CD4-positive, alpha-beta T cell (primary cell): ENCODE data around the gene TBX19. TPM values are rescaled to one million over a fixed set of nuclear protein-coding genes. Genes with fewer than 3 reads are reported as not detected.
A peak's percentile ranks its signal among the peaks of the same experiment; 100 is the strongest.

ENCODE experiments used
- ATAC-seq: fragments of 200-7000 bp; cut with Tn5 transposase; one replicate; pipeline ENCODE4 v1.10.0; 2022; ENCODE audit warnings: mild to moderate bottlenecking; ENCODE audit not compliant: poor library complexity
- CTCF ChIA-PET: fragments of 350-600 bp; sonication (Branson Sonifier 250); formaldehyde crosslinking; loops from one replicate; lab custom pipeline; 2021; ENCODE audit warnings: antibody characterized with exemption, inconsistent platforms; lab: Charles Lee
- POLR2A ChIA-PET: fragments of 350-600 bp; sonication (Branson Sonifier 250); formaldehyde crosslinking; loops from one replicate; lab custom pipeline; 2021; ENCODE audit warnings: antibody characterized with exemption, inconsistent platforms; lab: Charles Lee
- DNase-seq, 14 experiments: peaks; one replicate each; pipeline ENCODE4 v3.0.0-alpha.2; 2013 to 2020; ENCODE audit warnings: mixed read lengths in 2 of 14
- H3K27ac ChIP-seq, 2 donors: one replicate each; pipeline versions ENCODE4 v1.5.1 to v1.7.0; 2013; ENCODE audit warnings: low read length in 2 of 2, low read depth in 1 of 2, mild to moderate bottlenecking in 1 of 2
- H3K27me3 ChIP-seq, 2 experiments: 1 replicate in 1 of 2; 2 replicates in 1 of 2; pipeline versions ENCODE4 v1.6.1 to v1.7.0; 2013; ENCODE audit warnings: low read length in 2 of 2, control low read depth in 1 of 2, mild to moderate bottlenecking in 1 of 2, moderate library complexity in 1 of 2; ENCODE audit not compliant: insufficient read depth in 2 of 2, control insufficient read depth in 1 of 2
- H3K36me3 ChIP-seq: one replicate; pipeline ENCODE4 v1.6.1; 2013; ENCODE audit warnings: low read length, control low read depth; ENCODE audit not compliant: insufficient read depth
- H3K4me1 ChIP-seq: one replicate; pipeline ENCODE4 v1.6.1; 2013; ENCODE audit warnings: low read length, control low read depth; ENCODE audit not compliant: insufficient read depth
- H3K4me3 ChIP-seq: one replicate; pipeline ENCODE4 v1.5.1; 2013; ENCODE audit warnings: mild to moderate bottlenecking, low read length, moderate library complexity
- H3K9me3 ChIP-seq, 2 experiments: 1 replicate in 1 of 2; 2 replicates in 1 of 2; pipeline versions ENCODE4 v1.6.1 to v1.7.0; 2013; ENCODE audit warnings: low read length in 2 of 2, mild to moderate bottlenecking in 2 of 2, control low read depth in 1 of 2, moderate library complexity in 1 of 2; ENCODE audit not compliant: control insufficient read depth in 1 of 2, insufficient read depth in 1 of 2
- H3K27ac Mint-ChIP-seq: one replicate; pipeline ENCODE4 v1.8.0; 2020; ENCODE audit warnings: mixed read lengths
- H3K27me3 Mint-ChIP-seq: one replicate; pipeline ENCODE4 v1.8.0; 2021; ENCODE audit warnings: mixed read lengths
- H3K36me3 Mint-ChIP-seq: one replicate; pipeline ENCODE4 v1.8.0; 2021; ENCODE audit warnings: low read depth, mixed read lengths
- H3K4me1 Mint-ChIP-seq: one replicate; pipeline ENCODE4 v1.8.0; 2021; ENCODE audit warnings: low read depth, mixed read lengths
- H3K4me3 Mint-ChIP-seq: one replicate; pipeline ENCODE4 v1.8.0; 2020; ENCODE audit warnings: mild to moderate bottlenecking, mixed read lengths
- H3K9me3 Mint-ChIP-seq: one replicate; pipeline ENCODE4 v1.8.0; 2020; ENCODE audit warnings: mixed read lengths
- CTCF ChIP-seq: fragments of 200-600 bp; IDR thresholded peaks from one replicate; pipeline ENCODE4 v1.8.0; 2022; ENCODE audit warnings: antibody characterized with exemption, mild to moderate bottlenecking
- intact Hi-C, 2 experiments: fragments of 100-400 bp; cut with DNase I in 1 of 2; cut with micrococcal nuclease in 1 of 2; formaldehyde crosslinking; loops; one replicate each; pipeline versions ENCODE4 v1.15.1 to v1.9.0; 2023 to 2025; cut with DNase I, micrococcal nuclease
- total RNA-seq, 174 experiments: library from RNA in 2 of 174; stranded (reverse) in 2 of 174; gene quantifications; one replicate each; pipeline ENCODE4 v1.2.3 and lab custom pipeline; 2021 to 2026

Gene TBX19
- total RNA-seq, 2 experiments from 2014 or later, result 1.6 to 1.8 TPM

GRCh38 chr1:168285971-168286927 lies 5.6 kb downstream of the TBX19 start:
- H3K4me3 ChIP-seq, result no peak overlapping the region
- H3K27ac ChIP-seq, result no peak overlapping the region
- ATAC-seq (no peak), DNase-seq (no peak)
- no peaks in the 10 kb centered on the region for H3K27me3 ChIP-seq
- peaks cover 2% of the 10 kb centered on the region for H3K36me3 ChIP-seq
- no peaks in the 10 kb centered on the region for H3K9me3 ChIP-seq
- Mint-ChIP-seq H3K36me3 (no peaks in the 10 kb centered on the region), H3K9me3 (no peaks in the 10 kb centered on the region), H3K27ac (no peak overlapping the region), H3K4me1 (peaks cover 21% of the 10 kb centered on the region), H3K27me3 (no peaks in the 10 kb centered on the region), H3K4me3 (no peak overlapping the region)
- no peaks in the 10 kb centered on the region for H3K4me1 ChIP-seq
- TF ChIP-seq CTCF, result no peak
- intact Hi-C loops, result no loop called here
- CTCF ChIA-PET, result no interaction called here
- POLR2A ChIA-PET, result no interaction called here

GRCh38 chr1:168287237-168287664 lies 6.6 kb downstream of the TBX19 start:
- no peaks in the 10 kb centered on the region for H3K9me3 ChIP-seq
- H3K27ac ChIP-seq, result no peak overlapping the region
- ATAC-seq (no peak), DNase-seq (peak in 1 of 14 experiments; percentile 16)
- ChIA-PET POLR2A (no interaction called here), CTCF (no interaction called here)
- H3K27me3 Mint-ChIP-seq, result no peaks in the 10 kb centered on the region
- no peaks in the 10 kb centered on the region for H3K36me3 ChIP-seq
- no peaks in the 10 kb centered on the region for H3K4me1 ChIP-seq
- peaks cover 4% of the 10 kb centered on the region for H3K36me3 Mint-ChIP-seq
- no peaks in the 10 kb centered on the region for H3K9me3 Mint-ChIP-seq
- no peaks in the 10 kb centered on the region for H3K27me3 ChIP-seq
- H3K4me3 ChIP-seq, result no peak overlapping the region
- no peak overlapping the region for H3K27ac Mint-ChIP-seq
- H3K4me1 Mint-ChIP-seq, result peaks cover 21% of the 10 kb centered on the region
- intact Hi-C loops, result no loop called here
- no peak for TF ChIP-seq CTCF
- H3K4me3 Mint-ChIP-seq, result no peak overlapping the region

- ChIA-PET CTCF (no interaction called here), POLR2A (no interaction called here)
- Histone ChIP-seq H3K4me1 (no peaks in the 10 kb centered on the region), H3K9me3 (no peaks in the 10 kb centered on the region), H3K4me3 (no peak overlapping the region), H3K27ac (no peak overlapping the region), H3K27me3 (no peaks in the 10 kb centered on the region), H3K36me3 (no peaks in the 10 kb centered on the region)
- H3K27ac Mint-ChIP-seq, result no peak overlapping the region
- TF ChIP-seq CTCF, result no peak
- H3K4me1 Mint-ChIP-seq, result peaks cover 21% of the 10 kb centered on the region
- H3K9me3 Mint-ChIP-seq, result no peaks in the 10 kb centered on the region
- H3K27me3 Mint-ChIP-seq, result no peaks in the 10 kb centered on the region
- intact Hi-C loops, result no loop called here
- H3K4me3 Mint-ChIP-seq, result no peak overlapping the region
- peaks cover 4% of the 10 kb centered on the region for H3K36me3 Mint-ChIP-seq
- no peak for DNase-seq
- no peak for ATAC-seq
Observed at GRCh38 chr1:168288311-168289052, 7.8 kb downstream of the TBX19 start.
